Measurements from ENCODE around the gene DNAJC17. TPM values are rescaled to one million over a fixed set of nuclear protein-coding genes. Genes with fewer than 3 reads are reported as not detected.

Gene DNAJC17
- total and polyA plus RNA-seq, 2 of the 13 experiments (the other 11 are each of a cell fraction or from before 2014, with no cell fraction given) = 22.2 to 26.5 TPM

GRCh38 chr15:40764629-40765103 lies 42.6 kb downstream of the DNAJC17 start (continued):
- TF ChIP-seq ZNF766 (CRISPR knock-in tag; IDR thresholded peaks at IDR 0.05; ENCODE audit: borderline replicate concordance) (0 out of 2 replicates have a peak, but pooled peaks have one; percentile 21), ZNF34 (CRISPR knock-in tag; IDR thresholded peaks at IDR 0.05; ENCODE audit: borderline replicate concordance) (no peak), RELA (CRISPR knock-in tag; IDR thresholded peaks at IDR 0.05) (no peak), TBL1XR1 (IDR thresholded peaks at IDR 0.05; ENCODE audit: borderline replicate concordance, low read length, partially characterized antibody) (no peak), HOXA7 (CRISPR knock-in tag; IDR thresholded peaks at IDR 0.05) (no peak), TSC22D2 (CRISPR knock-in tag; IDR thresholded peaks at IDR 0.05; ENCODE audit: borderline replicate concordance) (no peak), ZFP1 (CRISPR knock-in tag; IDR thresholded peaks at IDR 0.05) (no peak), HNRNPUL1 (IDR thresholded peaks at IDR 0.05; ENCODE audit: low read depth, low read length) (no peak), ARID3A (IDR thresholded peaks at IDR 0.05; ENCODE audit: low read depth, low read length) (no peak), KDM6A (CRISPR knock-in tag; IDR thresholded peaks at IDR 0.05; ENCODE audit: low read depth) (no peak), KLF12 (CRISPR knock-in tag; IDR thresholded peaks at IDR 0.05; ENCODE audit: borderline replicate concordance) (0 out of 2 replicates have a peak, but pooled peaks have one; percentile 3), GPN1 (CRISPR knock-in tag; IDR thresholded peaks at IDR 0.05; ENCODE audit: borderline replicate concordance) (no peak), HMG20A (CRISPR knock-in tag; IDR thresholded peaks at IDR 0.05; ENCODE audit: borderline replicate concordance) (no peak), FOXJ3 (CRISPR knock-in tag; IDR thresholded peaks at IDR 0.05; ENCODE audit: borderline replicate concordance) (peak; percentile 6; the same call in 1 of the 2 replicates), ZNF264 (CRISPR knock-in tag; IDR thresholded peaks at IDR 0.05) (no peak), ZBTB14 (CRISPR knock-in tag; IDR thresholded peaks at IDR 0.05) (no peak), FOXM1 (CRISPR knock-in tag; IDR thresholded peaks at IDR 0.05) (no peak)
- TF ChIP-seq, protein P1, sequence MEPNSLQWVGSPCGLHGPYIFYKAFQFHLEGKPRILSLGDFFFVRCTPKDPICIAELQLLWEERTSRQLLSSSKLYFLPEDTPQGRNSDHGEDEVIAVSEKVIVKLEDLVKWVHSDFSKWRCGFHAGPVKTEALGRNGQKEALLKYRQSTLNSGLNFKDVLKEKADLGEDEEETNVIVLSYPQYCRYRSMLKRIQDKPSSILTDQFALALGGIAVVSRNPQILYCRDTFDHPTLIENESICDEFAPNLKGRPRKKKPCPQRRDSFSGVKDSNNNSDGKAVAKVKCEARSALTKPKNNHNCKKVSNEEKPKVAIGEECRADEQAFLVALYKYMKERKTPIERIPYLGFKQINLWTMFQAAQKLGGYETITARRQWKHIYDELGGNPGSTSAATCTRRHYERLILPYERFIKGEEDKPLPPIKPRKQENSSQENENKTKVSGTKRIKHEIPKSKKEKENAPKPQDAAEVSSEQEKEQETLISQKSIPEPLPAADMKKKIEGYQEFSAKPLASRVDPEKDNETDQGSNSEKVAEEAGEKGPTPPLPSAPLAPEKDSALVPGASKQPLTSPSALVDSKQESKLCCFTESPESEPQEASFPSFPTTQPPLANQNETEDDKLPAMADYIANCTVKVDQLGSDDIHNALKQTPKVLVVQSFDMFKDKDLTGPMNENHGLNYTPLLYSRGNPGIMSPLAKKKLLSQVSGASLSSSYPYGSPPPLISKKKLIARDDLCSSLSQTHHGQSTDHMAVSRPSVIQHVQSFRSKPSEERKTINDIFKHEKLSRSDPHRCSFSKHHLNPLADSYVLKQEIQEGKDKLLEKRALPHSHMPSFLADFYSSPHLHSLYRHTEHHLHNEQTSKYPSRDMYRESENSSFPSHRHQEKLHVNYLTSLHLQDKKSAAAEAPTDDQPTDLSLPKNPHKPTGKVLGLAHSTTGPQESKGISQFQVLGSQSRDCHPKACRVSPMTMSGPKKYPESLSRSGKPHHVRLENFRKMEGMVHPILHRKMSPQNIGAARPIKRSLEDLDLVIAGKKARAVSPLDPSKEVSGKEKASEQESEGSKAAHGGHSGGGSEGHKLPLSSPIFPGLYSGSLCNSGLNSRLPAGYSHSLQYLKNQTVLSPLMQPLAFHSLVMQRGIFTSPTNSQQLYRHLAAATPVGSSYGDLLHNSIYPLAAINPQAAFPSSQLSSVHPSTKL (CRISPR knock-in tag; IDR thresholded peaks at IDR 0.05) = no peak
- TF ChIP-seq, protein P2, sequence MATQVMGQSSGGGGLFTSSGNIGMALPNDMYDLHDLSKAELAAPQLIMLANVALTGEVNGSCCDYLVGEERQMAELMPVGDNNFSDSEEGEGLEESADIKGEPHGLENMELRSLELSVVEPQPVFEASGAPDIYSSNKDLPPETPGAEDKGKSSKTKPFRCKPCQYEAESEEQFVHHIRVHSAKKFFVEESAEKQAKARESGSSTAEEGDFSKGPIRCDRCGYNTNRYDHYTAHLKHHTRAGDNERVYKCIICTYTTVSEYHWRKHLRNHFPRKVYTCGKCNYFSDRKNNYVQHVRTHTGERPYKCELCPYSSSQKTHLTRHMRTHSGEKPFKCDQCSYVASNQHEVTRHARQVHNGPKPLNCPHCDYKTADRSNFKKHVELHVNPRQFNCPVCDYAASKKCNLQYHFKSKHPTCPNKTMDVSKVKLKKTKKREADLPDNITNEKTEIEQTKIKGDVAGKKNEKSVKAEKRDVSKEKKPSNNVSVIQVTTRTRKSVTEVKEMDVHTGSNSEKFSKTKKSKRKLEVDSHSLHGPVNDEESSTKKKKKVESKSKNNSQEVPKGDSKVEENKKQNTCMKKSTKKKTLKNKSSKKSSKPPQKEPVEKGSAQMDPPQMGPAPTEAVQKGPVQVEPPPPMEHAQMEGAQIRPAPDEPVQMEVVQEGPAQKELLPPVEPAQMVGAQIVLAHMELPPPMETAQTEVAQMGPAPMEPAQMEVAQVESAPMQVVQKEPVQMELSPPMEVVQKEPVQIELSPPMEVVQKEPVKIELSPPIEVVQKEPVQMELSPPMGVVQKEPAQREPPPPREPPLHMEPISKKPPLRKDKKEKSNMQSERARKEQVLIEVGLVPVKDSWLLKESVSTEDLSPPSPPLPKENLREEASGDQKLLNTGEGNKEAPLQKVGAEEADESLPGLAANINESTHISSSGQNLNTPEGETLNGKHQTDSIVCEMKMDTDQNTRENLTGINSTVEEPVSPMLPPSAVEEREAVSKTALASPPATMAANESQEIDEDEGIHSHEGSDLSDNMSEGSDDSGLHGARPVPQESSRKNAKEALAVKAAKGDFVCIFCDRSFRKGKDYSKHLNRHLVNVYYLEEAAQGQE (IDR thresholded peaks at IDR 0.05; ENCODE audit: borderline replicate concordance in 1 of 2, low read depth in 1 of 2, low read length in 2 of 2) = no peak
- TF ChIP-seq, protein P3, sequence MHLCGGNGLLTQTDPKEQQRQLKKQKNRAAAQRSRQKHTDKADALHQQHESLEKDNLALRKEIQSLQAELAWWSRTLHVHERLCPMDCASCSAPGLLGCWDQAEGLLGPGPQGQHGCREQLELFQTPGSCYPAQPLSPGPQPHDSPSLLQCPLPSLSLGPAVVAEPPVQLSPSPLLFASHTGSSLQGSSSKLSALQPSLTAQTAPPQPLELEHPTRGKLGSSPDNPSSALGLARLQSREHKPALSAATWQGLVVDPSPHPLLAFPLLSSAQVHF (CRISPR knock-in tag; IDR thresholded peaks at IDR 0.05) = no peak

Measured in HepG2 (cell line).